SU-DHL-6 (cell line): Measurements from ENCODE around the gene RRM2.

Experiments used
- EZH2phosphoT487 ChIP-seq: fragments of 200-600 bp; sonication (generic), shearing (Covaris generic); conservative IDR thresholded peaks from 2 replicates; pipeline ENCODE4 v1.6.1; 2018; ENCODE audit warnings: mild to moderate bottlenecking, antibody characterized with exemption, low read length, moderate library complexity, mixed read lengths
- TF ChIP-seq, protein P1 (sequence below): fragments of 200-600 bp; sonication (generic); IDR thresholded peaks from one replicate; pipeline ENCODE4 v1.5.1; 2017; ENCODE audit warnings: antibody characterized with exemption, mild to moderate bottlenecking, low read length, moderate library complexity; ENCODE audit not compliant: insufficient read depth, poor library complexity, severe bottlenecking

DNA sequence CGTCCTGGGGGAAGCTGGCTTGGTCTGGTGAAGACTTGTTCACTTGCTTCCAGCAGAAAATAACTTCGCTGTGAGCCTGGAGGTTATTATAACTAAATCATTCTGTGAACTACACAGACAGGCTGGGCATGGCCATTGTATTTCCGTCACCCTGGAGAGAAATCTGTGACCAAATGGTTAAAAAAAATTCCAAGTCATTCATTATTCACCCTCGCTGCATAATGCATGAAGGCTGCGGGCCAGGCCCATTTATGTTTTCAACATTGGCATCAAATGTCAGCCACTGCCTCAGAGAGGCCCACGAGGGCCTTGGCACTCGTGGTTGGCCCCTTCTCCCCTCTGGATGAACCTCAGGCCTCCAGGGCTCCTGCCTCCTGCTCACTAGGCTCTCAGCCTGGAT lies 57.7 kb downstream of the RRM2 start:
- TF ChIP-seq, protein P1, sequence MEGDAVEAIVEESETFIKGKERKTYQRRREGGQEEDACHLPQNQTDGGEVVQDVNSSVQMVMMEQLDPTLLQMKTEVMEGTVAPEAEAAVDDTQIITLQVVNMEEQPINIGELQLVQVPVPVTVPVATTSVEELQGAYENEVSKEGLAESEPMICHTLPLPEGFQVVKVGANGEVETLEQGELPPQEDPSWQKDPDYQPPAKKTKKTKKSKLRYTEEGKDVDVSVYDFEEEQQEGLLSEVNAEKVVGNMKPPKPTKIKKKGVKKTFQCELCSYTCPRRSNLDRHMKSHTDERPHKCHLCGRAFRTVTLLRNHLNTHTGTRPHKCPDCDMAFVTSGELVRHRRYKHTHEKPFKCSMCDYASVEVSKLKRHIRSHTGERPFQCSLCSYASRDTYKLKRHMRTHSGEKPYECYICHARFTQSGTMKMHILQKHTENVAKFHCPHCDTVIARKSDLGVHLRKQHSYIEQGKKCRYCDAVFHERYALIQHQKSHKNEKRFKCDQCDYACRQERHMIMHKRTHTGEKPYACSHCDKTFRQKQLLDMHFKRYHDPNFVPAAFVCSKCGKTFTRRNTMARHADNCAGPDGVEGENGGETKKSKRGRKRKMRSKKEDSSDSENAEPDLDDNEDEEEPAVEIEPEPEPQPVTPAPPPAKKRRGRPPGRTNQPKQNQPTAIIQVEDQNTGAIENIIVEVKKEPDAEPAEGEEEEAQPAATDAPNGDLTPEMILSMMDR, result no peak
- no peak for TF ChIP-seq EZH2phosphoT487
